HCT116 (cell line): Measurements from ENCODE around the gene GNL2. TPM values are rescaled to one million over a fixed set of nuclear protein-coding genes. Genes with fewer than 3 reads are reported as not detected.

ENCODE experiments used
- ATAC-seq: fragments of 200-7000 bp; cut with Tn5 transposase; 2 replicates; pipeline ENCODE4 v1.9.1; 2020; ENCODE audit warnings: mild to moderate bottlenecking, moderate library complexity
- BruUV-seq: library from RNA; stranded (reverse); fragments of 400-500 nt; replicated peaks from 2 replicates; lab custom pipeline; 2021; lab: Mats Ljungman, UMichigan
- CTCF ChIA-PET: fragments of 300-600 bp; sonication (Branson Sonifier 250); formaldehyde crosslinking; loops from one replicate; lab custom pipeline; 2021; ENCODE audit warnings: antibody characterized with exemption; lab: Charles Lee
- POLR2A ChIA-PET: fragments of 300-600, 350-600 bp; sonication (Branson Sonifier 250); formaldehyde crosslinking; loops from one replicate; lab custom pipeline; 2021; ENCODE audit warnings: antibody characterized with exemption; lab: Charles Lee
- RAD21 ChIA-PET, 2 experiments: fragments of 300-600 bp; sonication (Branson Sonifier 250); formaldehyde crosslinking; loops; one replicate each; lab custom pipeline; 2023; ENCODE audit warnings: low total read pairs in 2 of 2; ENCODE audit not compliant: uncharacterized antibody in 2 of 2, unreplicated experiment in 2 of 2, low non-redundant PET in 1 of 2; lab: Charles Lee
- DNase-seq: peaks from one replicate; pipeline ENCODE4 v3.0.0-alpha.2; 2010; ENCODE audit warnings: low read depth, low spot score
- H2AFZ ChIP-seq: fragments of 200-600 bp; shearing (Covaris generic), sonication (generic); 2 replicates; pipeline ENCODE4 v1.6.1; 2017; ENCODE audit warnings: low read depth, mixed run types, mixed read lengths, antibody characterized with exemption, low read length; ENCODE audit not compliant: poor library complexity, severe bottlenecking
- H3K27ac ChIP-seq: 2 replicates; pipeline ENCODE4 v1.5.1; 2012; ENCODE audit warnings: low read depth, low read length
- H3K27me3 ChIP-seq: fragments of 200-600 bp; sonication (generic); 2 replicates; pipeline ENCODE4 v1.6.1; 2016; ENCODE audit warnings: mixed run types, low read length, mixed read lengths; ENCODE audit not compliant: insufficient read depth
- H3K36me3 ChIP-seq, 2 experiments: fragments of 200-500 bp in 1 of 2; fragments of 200-600 bp in 1 of 2; sonication (Bioruptor generic) in 1 of 2; sonication (generic) in 1 of 2; 2 replicates each; pipeline versions ENCODE4 v1.5.1 to v1.6.1; 2014 to 2016; ENCODE audit warnings: low read length in 2 of 2, inconsistent platforms in 1 of 2, mixed read lengths in 1 of 2, mixed run types in 1 of 2; ENCODE audit not compliant: insufficient read depth in 2 of 2, control insufficient read depth in 1 of 2
- H3K4me1 ChIP-seq, 2 experiments: fragments of 200-600 bp in 1 of 2; sonication (generic) in 1 of 2; 2 replicates each; pipeline versions ENCODE4 v1.5.1 to v1.6.1; 2012 to 2017; ENCODE audit warnings: low read length in 2 of 2, inconsistent platforms in 1 of 2, mild to moderate bottlenecking in 1 of 2, mixed read lengths in 1 of 2, mixed run types in 1 of 2, moderate library complexity in 1 of 2; ENCODE audit not compliant: insufficient read depth in 2 of 2, control insufficient read depth in 1 of 2
- H3K4me2 ChIP-seq: fragments of 200-600 bp; sonication (generic); 2 replicates; pipeline ENCODE4 v1.6.1; 2017; ENCODE audit warnings: mixed run types, low read length, mixed read lengths
- H3K4me3 ChIP-seq, 2 experiments: fragments of 200-600 bp in 1 of 2; sonication (generic) in 1 of 2; replicated peaks in 1 of 2; 2 replicates each; pipeline ENCODE4 v1.5.1; 2011 to 2016; ENCODE audit warnings: low read length in 2 of 2, control low read depth in 1 of 2, low read depth in 1 of 2, mild to moderate bottlenecking in 1 of 2, mixed read lengths in 1 of 2, mixed run types in 1 of 2
- H3K79me2 ChIP-seq: fragments of 200-600 bp; sonication (generic); 2 replicates; pipeline ENCODE4 v1.6.1; 2017; ENCODE audit warnings: mild to moderate bottlenecking, mixed run types, low read length, moderate library complexity, mixed read lengths; ENCODE audit not compliant: insufficient read depth
- H3K9ac ChIP-seq: fragments of 200-600 bp; sonication (generic); 2 replicates; pipeline ENCODE4 v1.6.1; 2016; ENCODE audit warnings: low read length, mixed read lengths
- H3K9me2 ChIP-seq: fragments of 200-600 bp; sonication (generic), shearing (Covaris generic); 2 replicates; pipeline ENCODE4 v1.6.1; 2017; ENCODE audit warnings: mixed run types, mild to moderate bottlenecking, moderate library complexity; ENCODE audit not compliant: insufficient read depth
- H3K9me3 ChIP-seq, 2 experiments: fragments of 200-500 bp in 1 of 2; fragments of 200-600 bp in 1 of 2; sonication (Bioruptor generic) in 1 of 2; sonication (generic) in 1 of 2; 2 replicates each; pipeline ENCODE4 v1.6.1; 2014 to 2017; ENCODE audit warnings: low read length in 2 of 2, mixed read lengths in 2 of 2, inconsistent platforms in 1 of 2, low read depth in 1 of 2, mild to moderate bottlenecking in 1 of 2, mixed run types in 1 of 2, moderate library complexity in 1 of 2; ENCODE audit not compliant: control insufficient read depth in 1 of 2, insufficient read depth in 1 of 2
- H4K20me1 ChIP-seq: fragments of 200-600 bp; sonication (generic), shearing (Covaris generic); 2 replicates; pipeline ENCODE4 v1.6.1; 2017; ENCODE audit warnings: mixed run types, mild to moderate bottlenecking, moderate library complexity; ENCODE audit not compliant: insufficient read depth
- ATF3 ChIP-seq: IDR thresholded peaks from 2 replicates; pipeline ENCODE4 v1.6.1; 2012
- CBX3 ChIP-seq: IDR thresholded peaks from 2 replicates; pipeline ENCODE4 v1.6.1; 2012; ENCODE audit warnings: low read depth
- CEBPB ChIP-seq: IDR thresholded peaks from 2 replicates; pipeline ENCODE4 v1.6.1; 2012; ENCODE audit warnings: low read depth
- CTCF ChIP-seq, 3 experiments: fragments of 200-600 bp in 1 of 3; sonication (generic) in 1 of 3; IDR thresholded peaks in 2 of 3; conservative IDR thresholded peaks in 1 of 3; 2 replicates each; pipeline ENCODE4 v1.5.1; 2012 to 2017; ENCODE audit warnings: low read depth in 2 of 3, low read length in 2 of 3, antibody characterized with exemption in 1 of 3, borderline replicate concordance in 1 of 3, control low read depth in 1 of 3, mild to moderate bottlenecking in 1 of 3, mixed read lengths in 1 of 3, mixed run types in 1 of 3, moderate library complexity in 1 of 3; ENCODE audit not compliant: insufficient read depth in 1 of 3
- EGR1 ChIP-seq: IDR thresholded peaks from 2 replicates; pipeline ENCODE4 v1.6.1; 2012; ENCODE audit warnings: low read depth
- ELF1 ChIP-seq: IDR thresholded peaks from 2 replicates; pipeline ENCODE4 v1.6.1; 2012; ENCODE audit warnings: low read depth, borderline replicate concordance
- EZH2 ChIP-seq: fragments of 200-600 bp; sonication (generic); IDR thresholded peaks from 2 replicates; pipeline ENCODE4 v1.6.1; 2017; ENCODE audit warnings: antibody characterized with exemption, mixed run types
- EZH2phosphoT487 ChIP-seq: fragments of 200-600 bp; IDR thresholded peaks from 2 replicates; pipeline ENCODE4 v1.6.1; 2018; ENCODE audit warnings: antibody characterized with exemption, borderline replicate concordance
- MAX ChIP-seq: IDR thresholded peaks from 2 replicates; pipeline ENCODE4 v1.6.1; 2012
- POLR2A ChIP-seq: IDR thresholded peaks from 2 replicates; pipeline ENCODE4 v1.7.0; 2011; ENCODE audit warnings: borderline replicate concordance; ENCODE audit not compliant: insufficient read depth, insufficient read length; ENCODE audit errors: extremely low read depth
- POLR2AphosphoS5 ChIP-seq: IDR thresholded peaks from 2 replicates; pipeline ENCODE4 v1.6.1; 2011; ENCODE audit warnings: mild to moderate bottlenecking, low read depth, low read length, moderate library complexity
- RAD21 ChIP-seq: IDR thresholded peaks from 2 replicates; pipeline ENCODE4 v1.6.1; 2012; ENCODE audit warnings: low read depth, mild to moderate bottlenecking
- SIN3A ChIP-seq: IDR thresholded peaks from 2 replicates; pipeline ENCODE4 v1.6.1; 2012; ENCODE audit warnings: low read depth
- SP1 ChIP-seq: IDR thresholded peaks from 2 replicates; pipeline ENCODE4 v1.6.1; 2012; ENCODE audit warnings: low read depth
- SRF ChIP-seq: IDR thresholded peaks from 2 replicates; pipeline ENCODE4 v1.6.1; 2012; ENCODE audit warnings: low read depth
- TCF7L2 ChIP-seq: IDR thresholded peaks from 2 replicates; pipeline ENCODE4 v1.7.0; 2011; ENCODE audit warnings: borderline replicate concordance, inconsistent platforms; ENCODE audit not compliant: insufficient read depth, insufficient read length; ENCODE audit errors: extremely low read depth
- YY1 ChIP-seq: IDR thresholded peaks from 2 replicates; pipeline ENCODE4 v1.6.1; 2011; ENCODE audit warnings: low read length, low read depth, moderate library complexity, mild to moderate bottlenecking; ENCODE audit not compliant: insufficient replicate concordance; ENCODE audit errors: extremely low read depth
- ZBTB33 ChIP-seq: IDR thresholded peaks from 2 replicates; pipeline ENCODE4 v1.6.1; 2011; ENCODE audit warnings: mild to moderate bottlenecking, low read length, moderate library complexity; ENCODE audit not compliant: insufficient replicate concordance; ENCODE audit errors: extremely low read depth
- intact Hi-C: fragments of 100-400 bp; cut with micrococcal nuclease; formaldehyde crosslinking; loops from 2 replicates; pipeline ENCODE4 v1.10.0; 2022
- total RNA-seq: library from RNA; stranded (reverse); gene quantifications from one replicate; pipeline ENCODE4 v1.2.1, GENCODE V29; 2021; ENCODE audit not compliant: unreplicated experiment

The GNL2 gene
- total RNA-seq, 1 experiment from 2014 or later: 79.2 TPM

GRCh38 chr1:37616330-37616729 lies 20.6 kb upstream of the GNL2 start:
- BruUV-seq: no TSS peak
- Histone ChIP-seq H3K27ac (no peak overlapping the region), H3K79me2 (no peaks in the 10 kb centered on the region), H3K9ac (no peak overlapping the region), H3K4me1 (peaks cover 0 to 6% of the 10 kb centered on the region in 2 experiments; a peak in 3 of 4 replicates), H2AFZ (no peak overlapping the region), H3K9me2 (no peaks in the 10 kb centered on the region), H3K27me3 (peaks cover 33% of the 10 kb centered on the region), H3K4me3 (no peak overlapping the region), H4K20me1 (no peaks in the 10 kb centered on the region), H3K4me2 (no peak overlapping the region), H3K36me3 (no peaks in the 10 kb centered on the region), H3K9me3 (no peaks in the 10 kb centered on the region)
- ATAC-seq (no peak), DNase-seq (no peak)
- POLR2A ChIA-PET: no interaction called here
- RAD21 ChIA-PET: no interaction called here
- intact Hi-C loops: no loop called here
- CTCF ChIA-PET: no interaction called here
- TF ChIP-seq YY1 (no peak), CEBPB (no peak), RAD21 (no peak)

GRCh38 chr1:37614105-37614504 lies 18.4 kb upstream of the GNL2 start:
- Histone ChIP-seq H3K4me2 (no peak overlapping the region), H3K79me2 (no peaks in the 10 kb centered on the region), H4K20me1 (no peaks in the 10 kb centered on the region), H3K4me1 (no peaks in the 10 kb centered on the region), H3K36me3 (no peaks in the 10 kb centered on the region), H3K9me2 (no peaks in the 10 kb centered on the region), H3K9ac (no peak overlapping the region), H3K27ac (no peak overlapping the region), H2AFZ (no peak overlapping the region), H3K4me3 (no peak overlapping the region), H3K9me3 (no peaks in the 10 kb centered on the region), H3K27me3 (peaks cover 47% of the 10 kb centered on the region)
- POLR2A ChIA-PET: no interaction called here
- no peak for ATAC-seq
- RAD21 ChIA-PET: no interaction called here
- CTCF ChIA-PET: no interaction called here
- DNase-seq: no peak
- TF ChIP-seq SP1 (no peak), SIN3A (no peak), ZBTB33 (no peak), ATF3 (no peak), TCF7L2 (no peak), RAD21 (no peak), EZH2 (no peak), YY1 (no peak), ELF1 (no peak), CEBPB (no peak), EZH2phosphoT487 (no peak), CTCF (IDR thresholded peaks at IDR 0.05 in 2 of 3, conservative IDR thresholded peaks at IDR 0.05 in 1 of 3; ENCODE audit: borderline replicate concordance in 1 of 3, insufficient read depth in 1 of 3, low read depth in 2 of 3, low read length in 2 of 3) (no peak), POLR2AphosphoS5 (no peak), POLR2A (no peak), MAX (no peak), EGR1 (no peak), SRF (no peak), CBX3 (no peak)
- BruUV-seq: no TSS peak
- intact Hi-C loops: no loop called here
